ENCODE results near the gene NREP. TPM values are rescaled to one million over a fixed set of nuclear protein-coding genes. Genes with fewer than 3 reads are reported as not detected.

The NREP gene
- total and polyA plus RNA-seq, 2 donors (not counting 3 experiments of a cell fraction or from before 2014, with no cell fraction given), result 96.7 to 112 TPM

DNA sequence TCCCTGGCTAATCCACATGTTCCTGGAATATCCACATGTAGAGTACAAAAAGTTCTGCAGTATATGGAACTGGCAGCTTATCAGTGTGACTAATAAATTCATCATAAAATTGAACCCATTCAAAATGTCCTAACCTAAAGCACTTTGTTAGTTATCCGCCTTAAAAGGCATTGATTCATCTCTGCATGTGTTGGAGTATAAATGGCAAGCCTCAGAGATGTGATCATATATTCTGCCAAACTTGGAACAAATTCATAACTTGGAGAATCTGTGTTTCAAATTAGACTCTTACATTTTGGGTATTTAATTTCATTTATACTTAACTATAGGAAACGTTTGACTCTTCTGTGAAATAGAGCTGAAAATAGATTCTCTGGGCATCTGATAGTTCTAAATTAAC is 25.2 kb upstream of the NREP start:
- H3K36me3 ChIP-seq (ENCODE audit: control insufficient read depth in 2 of 2, extremely low read depth in 1 of 2, insufficient read depth in 2 of 2, low read length in 2 of 2), result no peaks in the 10 kb centered on the region
- intact Hi-C loops (cut with micrococcal nuclease), result no loop called here
- no peak overlapping the region for H3K4me2 ChIP-seq (ENCODE audit: insufficient read depth, low read length)
- TF ChIP-seq POLR2A (IDR thresholded peaks at IDR 0.05; ENCODE audit: low read depth, low read length) (no peak), EZH2 (IDR thresholded peaks at IDR 0.05; ENCODE audit: borderline replicate concordance, low read depth, low read length, severe bottlenecking) (no peak), FOS (IDR thresholded peaks at IDR 0.05; ENCODE audit: borderline replicate concordance, insufficient read depth, low read length) (peak; percentile 7)
- FAIRE-seq (no peak), DNase-seq (ENCODE audit: low read depth, low spot score) (no peak)
- H2AFZ ChIP-seq (ENCODE audit: low read depth, low read length), result no peak overlapping the region
- no peaks in the 10 kb centered on the region for H3K4me1 ChIP-seq (ENCODE audit: control insufficient read depth, extremely low read depth, insufficient read depth, low read length)
- CTCF ChIA-PET, result interaction anchor here (1.1 to 1.3 kb wide), 2 partner anchors 10 to 231 kb away, joined by 3 to 6 read pairs; no protein-coding TSS in a partner anchor
- H3K27ac ChIP-seq (ENCODE audit: insufficient read depth, low read depth, low read length), result no peak overlapping the region
- no peaks in the 10 kb centered on the region for H4K20me1 ChIP-seq (replicated peaks; ENCODE audit: control insufficient read depth, extremely low read depth, insufficient read depth, low read length)
- H3K79me2 ChIP-seq (ENCODE audit: control insufficient read depth, insufficient read depth, low read length), result no peaks in the 10 kb centered on the region
- POLR2A ChIA-PET, result no interaction called here
- H3K27me3 ChIP-seq (ENCODE audit: control insufficient read depth in 2 of 2, insufficient read depth in 2 of 2, low read length in 2 of 2), result no peaks in the 10 kb centered on the region
- no peak overlapping the region for H3K9ac ChIP-seq (replicated peaks; ENCODE audit: extremely low read depth, insufficient read depth, low read length)
- no peak overlapping the region for H3K4me3 ChIP-seq (replicated peaks in 1 of 3; ENCODE audit: insufficient read depth in 1 of 3, low read depth in 1 of 3, low read length in 3 of 3)
- BruUV-seq (replicated peaks), result no TSS peak
- no peaks in the 10 kb centered on the region for H3K9me3 ChIP-seq (replicated peaks; ENCODE audit: control insufficient read depth, insufficient read depth, low read length)
- dilution Hi-C loops (cut with MboI; ENCODE audit: extremely low pct_ligation_motif_present, low sequenced_read_pairs), result no loop called here
- H3K9me1 ChIP-seq (replicated peaks; ENCODE audit: control insufficient read depth, extremely low read depth, insufficient read depth, low read length), result no peaks in the 10 kb centered on the region

DNA sequence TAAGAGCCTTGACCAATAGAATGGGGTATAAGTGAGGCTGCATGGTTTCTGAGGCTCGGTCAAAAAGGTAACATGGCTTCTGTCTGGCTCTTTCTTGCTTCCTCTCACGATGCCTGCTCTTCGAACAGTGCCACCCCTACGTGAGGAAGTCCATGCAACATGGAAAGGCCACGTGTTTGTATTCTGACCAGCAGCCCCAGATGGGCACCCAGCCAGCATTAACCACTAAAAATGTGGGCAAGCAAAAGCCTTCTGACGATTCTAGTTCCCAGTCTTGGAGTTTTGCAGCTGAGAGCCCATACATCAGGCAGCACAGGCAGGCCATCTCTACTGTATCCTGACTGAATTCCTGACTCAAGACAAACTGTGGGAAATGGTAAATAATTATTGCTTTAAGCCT is 24.2 kb upstream of the NREP start:
- no peaks in the 10 kb centered on the region for H4K20me1 ChIP-seq (replicated peaks; ENCODE audit: control insufficient read depth, extremely low read depth, insufficient read depth, low read length)
- no TSS peak for BruUV-seq (replicated peaks)
- H3K27ac ChIP-seq (ENCODE audit: insufficient read depth, low read depth, low read length), result no peak overlapping the region
- no peaks in the 10 kb centered on the region for H3K9me1 ChIP-seq (replicated peaks; ENCODE audit: control insufficient read depth, extremely low read depth, insufficient read depth, low read length)
- no peak overlapping the region for H2AFZ ChIP-seq (ENCODE audit: low read depth, low read length)
- DNase-seq (ENCODE audit: low read depth, low spot score) (no peak), FAIRE-seq (no peak)
- no peak overlapping the region for H3K4me3 ChIP-seq (replicated peaks in 1 of 3; ENCODE audit: insufficient read depth in 1 of 3, low read depth in 1 of 3, low read length in 3 of 3)
- no peaks in the 10 kb centered on the region for H3K79me2 ChIP-seq (ENCODE audit: control insufficient read depth, insufficient read depth, low read length)
- no peaks in the 10 kb centered on the region for H3K27me3 ChIP-seq (ENCODE audit: control insufficient read depth in 2 of 2, insufficient read depth in 2 of 2, low read length in 2 of 2)
- H3K9me3 ChIP-seq (replicated peaks; ENCODE audit: control insufficient read depth, insufficient read depth, low read length), result no peaks in the 10 kb centered on the region
- no peak for TF ChIP-seq GATA2 (IDR thresholded peaks at IDR 0.05; ENCODE audit: insufficient read depth, insufficient read length, low read depth, low read length)
- TF ChIP-seq POLR2A (IDR thresholded peaks at IDR 0.05; ENCODE audit: low read depth, low read length), result no peak
- TF ChIP-seq, protein P1, sequence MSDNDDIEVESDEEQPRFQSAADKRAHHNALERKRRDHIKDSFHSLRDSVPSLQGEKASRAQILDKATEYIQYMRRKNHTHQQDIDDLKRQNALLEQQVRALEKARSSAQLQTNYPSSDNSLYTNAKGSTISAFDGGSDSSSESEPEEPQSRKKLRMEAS (IDR thresholded peaks at IDR 0.05; ENCODE audit: insufficient read depth, insufficient read length), result no peak
- TF ChIP-seq FOS (IDR thresholded peaks at IDR 0.05; ENCODE audit: borderline replicate concordance, insufficient read depth, low read length), result no peak
- no peak for TF ChIP-seq JUN (IDR thresholded peaks at IDR 0.05; ENCODE audit: borderline replicate concordance, insufficient read depth, insufficient read length, low read depth)
- TF ChIP-seq, protein P2, sequence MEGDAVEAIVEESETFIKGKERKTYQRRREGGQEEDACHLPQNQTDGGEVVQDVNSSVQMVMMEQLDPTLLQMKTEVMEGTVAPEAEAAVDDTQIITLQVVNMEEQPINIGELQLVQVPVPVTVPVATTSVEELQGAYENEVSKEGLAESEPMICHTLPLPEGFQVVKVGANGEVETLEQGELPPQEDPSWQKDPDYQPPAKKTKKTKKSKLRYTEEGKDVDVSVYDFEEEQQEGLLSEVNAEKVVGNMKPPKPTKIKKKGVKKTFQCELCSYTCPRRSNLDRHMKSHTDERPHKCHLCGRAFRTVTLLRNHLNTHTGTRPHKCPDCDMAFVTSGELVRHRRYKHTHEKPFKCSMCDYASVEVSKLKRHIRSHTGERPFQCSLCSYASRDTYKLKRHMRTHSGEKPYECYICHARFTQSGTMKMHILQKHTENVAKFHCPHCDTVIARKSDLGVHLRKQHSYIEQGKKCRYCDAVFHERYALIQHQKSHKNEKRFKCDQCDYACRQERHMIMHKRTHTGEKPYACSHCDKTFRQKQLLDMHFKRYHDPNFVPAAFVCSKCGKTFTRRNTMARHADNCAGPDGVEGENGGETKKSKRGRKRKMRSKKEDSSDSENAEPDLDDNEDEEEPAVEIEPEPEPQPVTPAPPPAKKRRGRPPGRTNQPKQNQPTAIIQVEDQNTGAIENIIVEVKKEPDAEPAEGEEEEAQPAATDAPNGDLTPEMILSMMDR (IDR thresholded peaks at IDR 0.05; ENCODE audit: extremely low read depth in 1 of 2, insufficient read depth in 1 of 2, low read depth in 1 of 2, low read length in 2 of 2), result no peak
- no peak for TF ChIP-seq POLR2AphosphoS5 (IDR thresholded peaks at IDR 0.05; ENCODE audit: insufficient read depth, low read depth, low read length)
- TF ChIP-seq MYC (IDR thresholded peaks at IDR 0.05; ENCODE audit: low read depth, low read length), result no peak
- dilution Hi-C loops (cut with MboI; ENCODE audit: extremely low pct_ligation_motif_present, low sequenced_read_pairs), result no loop called here
- ChIA-PET POLR2A (no interaction called here), CTCF (interaction anchor here (1.1 to 1.3 kb wide), 2 partner anchors 9 to 230 kb away, joined by 3 to 6 read pairs; no protein-coding TSS in a partner anchor)
- no peaks in the 10 kb centered on the region for H3K36me3 ChIP-seq (ENCODE audit: control insufficient read depth in 2 of 2, extremely low read depth in 1 of 2, insufficient read depth in 2 of 2, low read length in 2 of 2)
- no peak overlapping the region for H3K9ac ChIP-seq (replicated peaks; ENCODE audit: extremely low read depth, insufficient read depth, low read length)
- no peak overlapping the region for H3K4me2 ChIP-seq (ENCODE audit: insufficient read depth, low read length)
- intact Hi-C loops (cut with micrococcal nuclease), result no loop called here
- H3K4me1 ChIP-seq (ENCODE audit: control insufficient read depth, extremely low read depth, insufficient read depth, low read length), result no peaks in the 10 kb centered on the region

Data from endothelial cell of umbilical vein (primary cell).